SK-N-SH (cell line): Measurements from ENCODE around the gene DLL1.

Source experiments
- CHD2 ChIP-seq: fragments of 150-350 bp; IDR thresholded peaks from 2 replicates; pipeline ENCODE4 v1.6.1; 2018; ENCODE audit warnings: low read length; ENCODE audit not compliant: partially characterized antibody
- MAX ChIP-seq: IDR thresholded peaks from 2 replicates; pipeline ENCODE4 v1.4.0; 2012; ENCODE audit warnings: low read depth
- NFIC ChIP-seq: IDR thresholded peaks from 2 replicates; pipeline ENCODE4 v1.4.0; 2012; ENCODE audit warnings: borderline replicate concordance
- POLR2AphosphoS5 ChIP-seq: IDR thresholded peaks from 2 replicates; pipeline ENCODE4 v1.6.1; 2012; ENCODE audit warnings: low read depth, low read length
- REST ChIP-seq: IDR thresholded peaks from 2 replicates; pipeline ENCODE4 v1.6.1; 2012; ENCODE audit warnings: mild to moderate bottlenecking, low read depth, low read length, moderate library complexity

GRCh38 chr6:170245475-170245992 lies 45.3 kb downstream of the DLL1 start:
- TF ChIP-seq REST (no peak), CHD2 (no peak), POLR2AphosphoS5 (no peak), MAX (no peak), NFIC (no peak)
